ENCODE measurements around the gene PDPR.
"Not testable (repeated sequence)": the region's sequence is repeated elsewhere in the genome, so short reads cannot be mapped to it uniquely, and the experiment has no call there.

Gene PDPR

GRCh38 chr16:70128844-70129243, 14.7 kb downstream of the PDPR start:
- DNase-seq (ENCODE audit: low spot score) = not testable (repeated sequence)

DNA sequence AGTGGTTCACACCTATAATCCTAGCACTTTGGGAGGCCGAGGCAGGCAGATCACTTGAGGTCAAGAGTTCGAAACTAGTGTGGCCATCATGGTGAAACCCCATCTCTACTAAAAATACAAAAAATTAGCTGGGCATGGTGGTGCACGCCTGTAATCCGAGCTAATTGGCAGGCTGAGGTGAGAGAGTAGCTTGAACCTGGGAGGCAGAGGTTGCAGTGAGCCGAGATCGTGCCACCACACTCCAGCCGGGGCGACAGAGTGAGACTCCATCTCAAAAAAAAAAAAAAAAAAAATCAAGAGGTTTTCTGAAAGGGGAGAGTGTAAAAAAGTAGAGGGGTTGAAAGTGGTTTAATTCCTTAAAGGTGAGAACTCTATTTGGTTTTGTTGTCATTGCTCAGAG, 21.7 kb downstream of the PDPR start:
- not testable (repeated sequence) for DNase-seq (ENCODE audit: low spot score)

DNA sequence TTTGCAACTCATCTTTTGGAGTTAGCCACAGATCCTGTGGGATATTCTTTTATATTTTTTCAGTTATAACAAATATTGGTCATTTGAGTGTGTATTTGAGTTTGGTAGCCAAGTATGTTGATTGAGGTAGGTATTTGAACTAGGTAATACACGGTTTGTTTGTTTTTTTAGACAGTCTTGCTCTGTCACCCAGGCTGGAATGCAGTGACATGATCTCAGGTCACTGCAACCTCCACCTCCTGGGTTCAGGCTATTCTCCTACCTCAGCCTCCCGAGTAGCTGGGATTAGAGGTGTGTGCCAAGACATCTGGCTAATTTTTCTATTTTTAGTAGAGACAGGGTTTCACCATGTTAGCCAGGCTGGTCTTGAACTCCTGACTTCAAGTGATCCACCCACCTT, 22.5 kb downstream of the PDPR start:
- not testable (repeated sequence) for DNase-seq (ENCODE audit: low spot score)

DNA sequence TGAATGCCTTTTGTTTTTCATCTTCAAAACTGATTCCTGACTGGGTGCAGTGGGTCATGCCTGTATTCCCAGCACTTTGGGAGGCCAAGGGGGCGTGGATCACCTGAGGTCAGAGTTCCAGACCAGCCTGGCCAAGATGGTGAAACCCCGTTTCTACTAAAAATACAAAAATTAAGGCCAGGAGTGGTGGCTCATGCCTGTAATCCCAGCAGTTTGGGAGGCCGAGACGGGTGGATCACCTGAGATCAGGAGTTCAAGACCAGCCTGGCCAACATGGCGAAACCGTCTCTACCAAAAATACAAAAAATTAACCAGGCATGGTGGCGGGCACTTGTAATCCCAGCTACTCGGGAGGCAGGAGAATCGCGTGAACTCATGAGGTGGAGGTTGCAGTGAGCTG, 28.6 kb downstream of the PDPR start:
- DNase-seq (ENCODE audit: low spot score) = not testable (repeated sequence)

- not testable (repeated sequence) for DNase-seq (ENCODE audit: low spot score)
These were observed 29.2 kb downstream of the PDPR start for GRCh38 chr16:70143231-70143895.

GRCh38 chr16:70147853-70148252, 33.7 kb downstream of the PDPR start:
- DNase-seq (ENCODE audit: low spot score) = not testable (repeated sequence)

DNA sequence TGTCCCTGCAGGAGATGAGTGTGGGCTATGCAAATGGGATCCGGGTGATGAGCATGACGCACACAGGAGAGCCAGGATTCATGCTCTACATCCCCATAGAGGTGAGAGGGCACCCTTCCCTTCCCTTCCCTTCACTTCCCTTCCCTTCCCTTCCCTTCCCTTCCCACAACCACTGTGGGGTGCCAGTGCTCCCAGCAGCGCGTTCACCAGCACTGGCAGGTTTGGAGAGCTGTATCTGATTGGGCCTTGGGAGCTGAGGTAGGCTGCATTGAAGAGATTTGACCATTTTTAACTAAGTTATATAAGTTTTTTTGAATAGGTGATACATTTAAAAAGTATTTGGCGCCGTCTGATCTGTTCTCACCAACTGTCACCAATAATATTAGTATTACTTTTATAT, 34.3 kb downstream of the PDPR start:
- DNase-seq (ENCODE audit: low spot score) = not testable (repeated sequence)

- DNase-seq (ENCODE audit: low spot score) = not testable (repeated sequence)
These were observed 35.2 kb downstream of the PDPR start for GRCh38 chr16:70149296-70149695.

- DNase-seq (ENCODE audit: low spot score) = no peak
These were observed 37.3 kb downstream of the PDPR start for GRCh38 chr16:70151391-70151790.

- DNase-seq (ENCODE audit: low spot score) = no peak
These were observed 37.9 kb downstream of the PDPR start for GRCh38 chr16:70151941-70152509.

- no peak for DNase-seq (ENCODE audit: low spot score)
These were observed 38.6 kb downstream of the PDPR start for GRCh38 chr16:70152578-70153302.

GRCh38 chr16:70154736-70155135, 40.6 kb downstream of the PDPR start:
- not testable (repeated sequence) for DNase-seq (ENCODE audit: low spot score)

GRCh38 chr16:70156207-70156978, 42.3 kb downstream of the PDPR start:
- DNase-seq (ENCODE audit: low spot score) = no peak

DNA sequence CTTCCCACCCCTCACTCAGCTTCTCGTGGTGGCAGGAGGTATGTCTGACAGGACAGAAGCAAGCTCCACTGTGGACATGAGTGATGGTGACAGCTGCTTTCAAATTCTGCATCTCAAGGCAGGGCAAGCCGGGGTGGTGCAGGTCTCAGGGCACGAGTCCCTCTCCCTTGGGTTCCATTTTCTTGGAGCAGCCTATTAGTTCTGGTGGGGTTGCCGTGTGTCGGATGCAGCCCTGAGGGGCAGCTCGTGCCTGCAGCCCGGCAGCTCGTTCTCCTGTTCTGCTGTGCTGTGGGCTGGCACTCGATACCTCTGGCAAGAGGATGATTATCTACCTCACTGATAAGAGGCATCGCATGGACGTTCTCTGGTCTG, 43.0 kb downstream of the PDPR start:
- DNase-seq (ENCODE audit: low spot score) = no peak

DNA sequence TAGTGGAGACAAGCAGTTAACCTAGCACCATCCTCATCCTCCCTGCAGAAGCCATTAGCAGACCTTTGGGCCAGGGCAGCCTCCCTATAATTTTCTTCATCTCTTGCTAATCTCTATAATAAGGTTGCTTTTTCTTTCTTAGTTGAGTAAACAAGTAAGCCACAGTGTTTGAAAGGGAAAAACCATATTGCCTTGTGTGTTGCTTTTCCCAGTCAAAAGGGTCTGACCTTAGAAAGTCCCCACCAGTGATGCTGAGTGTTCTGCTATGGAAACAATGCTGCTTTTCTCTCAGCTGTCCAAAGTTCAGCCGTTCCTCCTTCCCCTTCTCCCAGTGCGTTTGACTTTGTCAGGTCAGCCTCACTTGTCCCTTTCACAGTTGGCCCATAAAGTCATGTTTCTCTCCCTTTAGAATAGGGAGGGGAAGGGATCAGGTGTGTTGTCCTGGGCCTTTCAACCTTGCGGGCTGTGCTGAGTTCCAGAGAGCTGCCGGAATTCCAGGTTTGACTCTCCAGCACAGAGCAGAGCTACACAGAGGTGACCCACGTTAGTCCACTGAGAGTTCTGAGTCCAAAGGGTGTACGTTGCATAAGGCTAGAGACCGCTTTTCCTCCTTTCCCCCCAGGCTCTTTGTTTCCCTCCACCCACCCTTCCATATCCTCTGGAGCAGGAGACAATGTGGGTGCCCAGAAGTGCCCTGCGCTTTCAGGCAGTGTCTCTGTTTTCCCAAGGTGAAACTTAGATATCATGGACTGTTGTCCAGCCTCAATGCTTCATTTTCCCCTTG, 43.5 kb downstream of the PDPR start:
- no peak for DNase-seq (ENCODE audit: low spot score)

DNA sequence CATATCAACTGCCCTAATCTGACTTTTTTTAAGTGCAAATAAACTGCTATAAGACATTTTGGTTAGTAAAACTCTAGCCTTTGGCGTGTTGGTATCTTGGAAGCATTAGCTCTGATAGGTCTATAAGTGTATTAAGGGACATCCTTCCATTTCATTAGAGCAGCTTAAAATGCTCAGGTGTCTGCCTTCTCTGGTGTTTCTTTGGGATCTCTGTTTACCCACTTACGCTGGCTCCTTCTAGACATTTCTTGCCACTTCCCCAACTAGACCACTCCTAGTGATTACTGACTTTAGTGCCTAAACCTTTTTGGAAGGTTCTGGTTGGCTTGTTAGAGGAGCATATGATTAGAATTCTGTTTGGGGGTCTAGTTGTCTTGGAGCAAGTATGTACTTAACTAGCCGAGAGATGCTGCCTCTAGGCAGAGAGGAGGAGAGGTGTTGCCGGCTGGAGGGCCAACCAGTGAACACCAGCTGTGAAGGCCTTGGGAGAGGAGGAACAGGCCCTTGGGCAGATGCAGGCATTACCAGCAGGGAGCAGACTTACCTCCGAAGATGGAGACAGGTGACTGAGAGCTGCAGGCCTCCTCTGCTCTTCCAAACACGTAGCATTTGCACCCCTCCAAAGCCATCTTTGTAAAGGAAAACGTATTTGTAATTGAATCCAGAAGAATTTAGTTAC, 44.3 kb downstream of the PDPR start:
- no peak for DNase-seq (ENCODE audit: low spot score)

DNA sequence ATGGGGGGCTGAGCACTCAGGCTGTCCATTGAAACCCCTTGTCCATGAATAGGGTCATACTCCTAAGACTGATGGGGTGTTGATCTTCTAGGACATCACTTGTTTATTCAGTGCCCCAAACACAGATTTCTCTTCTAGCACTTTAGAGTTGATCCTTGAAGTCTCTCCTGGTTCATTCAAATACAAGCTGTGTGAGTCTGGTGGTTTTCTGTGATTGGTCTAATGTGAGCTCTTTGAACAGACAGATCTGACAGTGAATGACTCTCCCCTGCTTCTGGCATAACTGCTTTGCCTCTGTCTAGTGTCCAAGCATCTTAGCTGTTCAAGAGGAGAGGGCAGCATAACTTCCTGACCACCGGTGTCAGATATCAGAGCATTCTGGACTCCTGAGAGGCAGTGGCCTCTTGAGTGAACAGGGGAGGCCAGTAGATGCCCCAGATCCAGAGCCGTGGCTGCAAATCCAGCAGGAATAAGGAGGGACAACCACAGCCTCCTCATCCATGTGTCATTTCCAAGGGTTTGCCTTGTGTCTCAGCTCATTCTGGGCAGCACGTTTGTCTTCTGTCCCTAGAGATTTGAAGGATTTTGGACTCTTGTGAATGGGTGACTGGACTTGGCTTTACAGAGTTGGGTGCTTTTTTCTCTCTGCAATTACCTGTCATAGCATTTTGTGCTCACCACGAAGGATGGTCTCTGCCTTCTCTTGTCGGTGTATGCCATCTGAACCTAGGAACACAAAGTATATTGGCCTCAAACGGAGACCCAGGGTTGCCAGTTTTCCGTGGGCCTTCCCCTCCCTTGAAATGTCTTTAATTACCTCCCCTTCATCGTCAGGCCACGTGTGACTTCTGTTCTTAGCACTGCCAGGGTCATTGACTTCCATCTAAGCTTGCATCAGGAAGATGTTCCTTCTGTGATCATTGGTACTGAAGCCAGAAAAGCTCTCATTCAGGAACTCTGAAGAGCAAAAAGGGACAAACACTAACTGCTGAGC, 45.5 kb downstream of the PDPR start:
- DNase-seq (ENCODE audit: low spot score) = no peak

DNA sequence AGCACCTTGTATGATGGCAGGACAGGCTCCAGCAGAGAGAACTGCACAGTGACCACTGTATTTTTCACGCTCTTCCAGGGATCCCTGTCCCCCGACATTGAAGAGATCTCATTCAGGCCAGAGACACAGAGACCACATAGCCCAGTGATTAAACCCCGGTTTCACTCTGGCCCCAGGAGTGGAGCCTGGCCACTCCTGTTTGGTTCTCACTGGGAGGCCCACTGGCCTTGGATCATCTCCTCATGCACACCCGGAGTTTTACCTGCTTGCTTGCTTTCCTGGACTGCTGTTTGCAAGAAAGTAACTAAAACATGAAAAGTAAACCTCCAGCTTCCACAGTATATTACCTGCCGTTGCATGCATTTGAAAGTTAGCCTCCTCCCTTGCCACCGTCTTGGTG, 46.3 kb downstream of the PDPR start:
- DNase-seq (ENCODE audit: low spot score) = no peak

DNA sequence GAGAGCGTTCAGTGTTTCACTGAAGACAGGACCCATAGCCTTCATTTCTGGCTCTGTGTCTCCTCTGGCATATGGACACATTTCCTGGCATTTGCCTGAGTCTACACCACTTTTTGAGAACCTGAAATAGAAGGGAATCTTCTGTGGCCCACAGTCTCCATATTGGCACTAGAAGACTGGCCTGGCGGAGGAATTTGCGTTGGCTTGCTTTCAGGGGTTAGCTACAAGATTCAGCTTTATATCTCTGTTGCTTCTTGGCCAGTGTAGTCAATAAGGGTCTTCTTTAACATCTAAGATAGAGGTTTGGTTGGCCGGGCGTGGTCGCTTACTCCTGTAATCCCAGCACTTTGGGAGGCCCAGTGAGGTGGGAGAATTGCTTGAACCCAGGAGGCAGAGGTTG, 46.7 kb downstream of the PDPR start:
- no peak for DNase-seq (ENCODE audit: low spot score)

DNA sequence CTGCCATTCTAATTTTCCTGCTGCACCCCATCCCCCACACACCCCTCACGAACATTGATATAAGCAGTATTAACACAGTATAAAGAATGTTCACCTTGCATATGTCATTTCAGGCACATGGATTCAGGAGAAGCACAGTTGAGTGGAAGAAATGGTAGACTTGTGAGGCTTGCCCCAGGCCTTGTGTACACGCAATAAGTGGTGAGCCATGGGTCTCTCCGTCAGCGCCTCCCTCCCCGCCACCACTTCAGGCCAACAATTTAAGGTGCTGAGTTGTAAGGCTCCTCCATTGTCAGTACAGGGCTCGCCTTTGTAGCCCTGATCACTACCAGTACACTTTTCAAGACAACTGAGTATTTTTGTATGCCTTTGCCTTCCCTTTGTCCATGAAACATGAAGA, 47.2 kb downstream of the PDPR start:
- no peak for DNase-seq (ENCODE audit: low spot score)
